LHCN-M2 (cell line): Measurements from ENCODE around the gene CBLIF. TPM values are rescaled to one million over a fixed set of nuclear protein-coding genes. Genes with fewer than 3 reads are reported as not detected.
"Not testable (repeated sequence)": the region's sequence is repeated elsewhere in the genome, so short reads cannot be mapped to it uniquely, and the experiment has no call there.

ENCODE experiments used
- DNase-seq: peaks from one replicate; pipeline ENCODE4 v3.0.0-alpha.2; 2012; ENCODE audit warnings: low read depth
- total RNA-seq: library from RNA; depleted of rRNA; stranded (reverse); fragments of >200 nt; gene quantifications from 2 replicates; pipeline ENCODE4 v1.2.3, GENCODE V29; 2014

CBLIF gene
- total RNA-seq, 1 experiment from 2014 or later: not detected

- DNase-seq: no peak
These were observed 2.3 kb upstream of the CBLIF start for GRCh38 chr11:59847626-59848025.

DNA sequence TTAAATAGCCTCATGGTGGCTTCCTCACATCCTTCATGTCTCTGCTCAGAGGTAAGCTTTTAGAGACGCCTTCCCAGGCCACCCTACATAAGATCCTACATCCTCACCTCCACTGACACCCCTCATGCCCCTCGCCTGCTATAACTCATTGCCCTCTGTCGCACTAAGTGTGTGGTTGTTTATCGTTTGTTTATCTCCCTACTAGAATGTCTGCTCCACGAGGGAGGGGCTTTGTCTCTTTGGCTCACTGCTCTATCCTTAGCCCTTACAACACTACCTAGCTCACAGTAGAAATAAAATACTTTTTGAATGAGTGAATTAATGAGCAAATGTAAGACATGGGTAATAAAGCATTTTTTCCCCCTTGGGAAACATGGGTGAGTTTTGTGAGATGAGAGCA, 1.3 kb upstream of the CBLIF start:
- no peak for DNase-seq

DNA sequence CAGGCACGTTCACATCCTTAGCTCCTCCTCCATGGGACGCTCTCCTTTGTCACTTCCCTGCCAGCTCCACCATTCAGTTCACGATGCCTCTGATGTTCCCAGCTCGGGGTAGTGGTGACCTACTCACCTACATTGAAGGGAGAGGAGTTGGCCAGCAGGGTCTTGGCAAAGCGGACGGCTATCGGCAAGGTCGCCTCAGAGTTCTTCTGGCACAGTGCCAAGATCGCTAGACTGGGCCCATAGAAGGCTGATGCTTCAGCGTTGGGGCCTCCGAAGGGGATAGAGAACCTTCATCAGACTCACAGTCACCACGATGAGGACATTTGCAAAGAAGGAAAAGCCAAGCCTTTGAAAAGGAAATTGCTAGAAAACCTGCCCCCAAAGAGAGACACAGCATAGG, 3.0 kb downstream of the CBLIF start:
- DNase-seq: no peak

DNA sequence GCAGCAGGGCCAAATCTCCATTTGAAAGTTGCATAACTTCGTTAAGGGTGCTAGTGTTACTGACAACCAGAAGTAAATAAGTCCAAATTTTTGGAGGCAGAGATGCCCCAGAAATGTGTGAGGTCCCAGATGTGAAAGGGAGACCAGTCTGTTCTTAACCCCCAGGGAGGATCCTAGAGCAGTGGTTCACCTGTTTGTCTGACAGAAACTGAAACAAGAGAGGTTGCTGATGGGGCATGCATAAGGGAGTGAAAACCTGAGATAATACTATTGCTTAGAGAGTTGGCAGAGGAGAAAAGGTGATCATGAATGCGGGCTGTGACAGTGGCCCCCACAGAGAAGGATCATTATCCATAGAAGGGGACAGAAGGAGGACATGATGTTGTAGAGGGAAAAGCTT, 3.8 kb downstream of the CBLIF start:
- no peak for DNase-seq

DNA sequence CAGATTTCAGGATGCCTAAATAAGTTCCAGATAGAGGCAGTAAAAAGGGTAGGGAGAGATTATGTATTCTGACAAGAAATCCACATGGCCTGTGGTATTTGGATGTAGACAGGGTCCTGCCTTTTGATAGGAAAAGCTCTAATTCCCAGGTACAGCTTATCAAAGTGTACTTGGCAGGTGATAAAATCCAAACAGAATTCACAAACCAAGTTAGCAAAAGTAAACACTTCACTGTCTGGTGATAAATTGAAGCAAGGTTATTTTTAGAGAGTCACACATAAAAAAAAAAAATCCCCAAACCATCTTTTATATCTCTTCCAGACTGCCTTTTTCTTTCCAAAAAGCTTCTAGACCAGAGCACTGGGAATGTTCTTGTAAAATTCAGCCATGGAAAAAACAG, 5.7 kb downstream of the CBLIF start:
- DNase-seq: no peak

DNA sequence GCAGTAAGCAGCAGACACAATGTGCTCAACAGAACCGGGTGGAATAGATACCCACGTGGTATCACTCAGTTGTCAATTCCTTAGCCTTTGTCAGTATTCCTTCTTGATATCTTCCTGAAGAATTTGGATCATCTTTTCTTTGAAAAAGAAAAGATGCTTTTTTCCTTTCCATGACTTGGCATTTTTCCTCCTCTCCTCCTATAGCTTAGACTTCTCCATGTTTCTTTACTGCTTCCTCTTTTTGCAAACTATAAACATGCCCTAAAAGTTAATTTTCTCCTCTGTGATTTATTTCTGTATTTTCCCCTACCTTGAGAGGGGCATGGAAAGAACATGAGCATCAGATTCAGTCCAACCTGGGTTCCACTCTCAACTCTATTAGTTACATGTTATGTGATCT, 11.7 kb downstream of the CBLIF start:
- no peak for DNase-seq

DNA sequence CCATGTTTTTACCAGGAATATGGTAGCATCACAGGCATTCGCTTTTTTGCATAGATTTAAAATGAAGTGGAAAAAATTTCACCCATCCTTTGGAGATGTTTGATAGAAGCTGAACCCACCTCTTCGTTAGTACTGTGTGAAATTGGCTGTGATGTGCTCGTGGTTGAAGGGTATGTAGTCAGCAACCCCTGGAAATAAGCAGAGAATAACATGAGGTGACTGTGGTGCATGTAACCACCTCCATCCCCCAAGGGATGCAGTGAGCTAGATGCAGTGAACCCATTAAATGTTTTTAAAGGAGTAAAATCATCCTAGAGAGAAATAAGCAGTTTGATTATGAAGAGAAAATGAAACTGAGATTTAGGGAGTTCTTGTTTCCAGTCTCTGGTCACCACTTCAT, 15.9 kb downstream of the CBLIF start:
- DNase-seq: no peak

DNA sequence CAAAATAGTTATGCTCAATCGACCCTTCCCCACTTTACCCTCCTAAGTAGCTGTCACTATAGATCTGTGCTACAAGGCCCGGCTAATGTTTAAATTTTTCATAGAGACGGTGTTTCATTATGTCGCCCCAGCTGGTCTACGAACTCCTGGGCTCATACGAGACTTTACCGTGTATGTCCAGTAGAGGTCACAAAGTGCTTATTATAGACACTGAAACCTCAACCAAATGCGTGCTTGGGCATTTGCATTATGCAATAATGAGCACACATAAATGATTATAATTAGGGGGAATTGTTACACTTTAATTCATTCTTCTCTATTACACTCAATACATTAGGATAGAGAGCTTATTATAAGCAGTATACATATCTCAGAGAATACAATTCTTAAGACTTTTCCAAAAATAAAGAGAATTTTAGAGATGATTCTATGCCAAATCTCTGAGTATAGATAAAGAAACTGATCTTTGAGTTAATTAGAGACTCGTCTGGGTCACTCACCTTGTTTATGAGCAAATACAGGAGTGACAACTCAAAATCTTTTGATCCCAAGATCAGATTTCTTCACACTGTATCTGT, 22.2 kb downstream of the CBLIF start:
- DNase-seq: peak; percentile 57

DNA sequence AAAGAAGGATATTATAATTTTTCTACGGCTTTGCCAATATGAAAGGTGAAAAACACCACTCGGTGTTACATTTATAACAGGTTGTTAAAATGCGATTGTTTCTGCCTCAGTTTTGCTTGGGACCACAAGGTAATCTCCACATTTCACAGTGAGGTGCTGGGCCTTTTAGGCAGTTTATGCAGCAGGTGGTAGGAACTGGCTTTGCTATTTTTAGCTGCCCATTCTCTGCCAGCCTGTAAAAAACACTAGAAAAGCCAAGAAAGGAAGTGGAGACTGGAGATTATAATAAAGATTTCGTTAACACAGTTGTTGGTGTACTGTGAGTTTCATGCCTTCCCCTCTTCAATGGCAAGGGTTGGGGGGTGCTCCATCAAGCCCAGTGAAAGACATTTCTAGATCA, 26.7 kb downstream of the CBLIF start:
- DNase-seq: no peak

DNA sequence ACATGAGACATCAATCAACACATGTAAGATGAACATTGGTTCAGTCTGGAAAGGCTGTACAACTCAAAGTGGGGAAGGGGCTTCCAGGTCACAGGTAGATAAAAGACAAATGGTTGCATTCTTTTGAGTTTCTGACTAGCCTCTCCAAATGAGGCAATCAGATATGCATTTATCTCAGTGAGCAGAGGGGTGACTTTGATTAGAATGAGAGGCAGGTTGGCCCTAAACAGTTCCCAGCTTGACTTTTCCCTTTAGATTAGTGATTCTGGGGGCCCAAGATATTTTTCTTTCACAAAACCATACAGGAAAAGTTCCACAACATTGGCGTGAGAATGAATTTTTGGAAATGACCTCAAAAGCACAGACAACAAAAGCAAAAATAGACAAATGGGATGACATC, 28.9 kb downstream of the CBLIF start:
- not testable (repeated sequence) for DNase-seq

DNA sequence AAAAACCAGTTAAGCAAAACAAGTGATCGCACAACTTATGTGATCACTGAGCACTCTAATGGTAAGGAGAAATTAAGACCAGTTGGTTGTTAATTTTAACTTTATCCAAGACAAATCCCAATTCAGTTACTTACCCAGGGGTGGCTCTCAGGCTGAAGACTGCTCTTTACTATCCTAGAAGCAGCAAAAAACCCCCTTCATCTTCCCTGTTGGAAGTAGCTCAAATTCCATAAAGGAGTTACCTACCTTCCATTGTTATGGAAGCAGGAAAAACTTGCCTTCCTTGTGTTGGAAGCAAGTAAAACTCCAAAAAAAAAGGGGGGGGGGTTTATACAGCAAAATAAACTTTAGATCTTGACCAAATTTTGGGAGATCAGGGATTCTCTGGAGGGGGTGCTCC, 29.5 kb downstream of the CBLIF start:
- no peak for DNase-seq

DNA sequence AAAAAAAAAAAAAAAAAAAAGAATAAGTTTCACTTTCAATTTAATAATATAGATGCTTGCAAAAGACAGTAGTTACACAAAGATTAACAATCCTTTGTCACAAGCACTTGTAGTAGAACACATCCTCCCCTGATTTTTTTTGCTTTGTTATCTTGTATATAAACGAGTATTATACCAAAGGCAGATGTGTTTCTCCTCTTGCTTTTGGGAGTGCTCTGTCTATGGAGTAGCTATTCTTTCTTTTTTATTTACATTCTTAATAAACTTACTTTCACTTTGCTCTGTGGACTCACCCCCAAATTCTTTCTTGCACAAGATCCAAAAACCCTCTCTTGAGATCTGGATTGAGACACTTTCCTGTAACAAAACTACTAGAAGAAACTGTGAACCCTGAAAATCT, 31.3 kb downstream of the CBLIF start:
- no peak for DNase-seq

DNA sequence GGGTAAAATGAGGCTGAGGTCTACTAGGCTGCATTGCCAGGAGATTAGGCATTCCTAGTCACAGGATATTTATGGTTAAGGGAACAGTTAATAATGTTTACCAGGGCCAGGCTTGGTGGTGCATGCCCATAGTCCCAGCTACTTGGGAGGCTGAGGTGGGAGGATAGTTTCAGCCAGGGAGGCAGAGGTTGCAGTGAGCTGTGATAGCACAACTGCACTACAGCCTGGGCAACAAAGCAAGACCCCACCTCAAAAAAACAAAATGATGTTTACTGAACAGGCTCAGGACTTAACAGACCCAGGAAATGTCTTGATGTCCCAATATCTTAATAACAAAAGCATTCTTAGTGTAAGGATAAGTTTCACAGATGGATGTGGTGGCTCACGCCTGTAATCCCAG, 31.9 kb downstream of the CBLIF start:
- no peak for DNase-seq

DNA sequence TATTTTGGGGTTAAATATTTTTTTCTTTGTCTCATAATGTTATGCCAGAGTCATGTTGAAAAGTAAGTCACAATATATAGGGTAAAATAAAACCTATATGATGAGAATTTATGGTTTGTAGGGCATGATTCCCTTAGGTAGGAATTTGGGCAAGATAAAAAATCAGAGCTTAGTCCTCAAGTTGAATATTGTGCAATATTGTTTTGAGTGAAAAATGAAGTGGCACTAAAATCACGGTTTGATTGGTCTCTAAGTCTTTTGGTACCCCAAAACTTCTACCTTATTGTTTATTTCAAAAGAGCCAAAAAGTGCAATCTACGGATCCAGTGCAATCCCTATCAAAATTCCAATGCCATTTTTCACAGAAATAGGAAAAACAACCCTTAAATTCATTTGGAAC, 33.1 kb downstream of the CBLIF start:
- no peak for DNase-seq

GRCh38 chr11:59810911-59811259, 34.4 kb downstream of the CBLIF start:
- DNase-seq: no peak

- DNase-seq: peak; percentile 82
These were observed 34.9 kb downstream of the CBLIF start, which contains the start of gene MRPL16 for GRCh38 chr11:59810189-59810910. Gene MRPL16 (minus strand): TSS chr11:59810778. CDS start chr11:59810658, 120 bp downstream.

GRCh38 chr11:59807047-59807610, 38.2 kb downstream of the CBLIF start:
- no peak for DNase-seq

GRCh38 chr11:59804061-59804460, 41.2 kb downstream of the CBLIF start:
- DNase-seq: no peak

GRCh38 chr11:59802639-59803176, 42.6 kb downstream of the CBLIF start:
- DNase-seq: peak; percentile 41

DNA sequence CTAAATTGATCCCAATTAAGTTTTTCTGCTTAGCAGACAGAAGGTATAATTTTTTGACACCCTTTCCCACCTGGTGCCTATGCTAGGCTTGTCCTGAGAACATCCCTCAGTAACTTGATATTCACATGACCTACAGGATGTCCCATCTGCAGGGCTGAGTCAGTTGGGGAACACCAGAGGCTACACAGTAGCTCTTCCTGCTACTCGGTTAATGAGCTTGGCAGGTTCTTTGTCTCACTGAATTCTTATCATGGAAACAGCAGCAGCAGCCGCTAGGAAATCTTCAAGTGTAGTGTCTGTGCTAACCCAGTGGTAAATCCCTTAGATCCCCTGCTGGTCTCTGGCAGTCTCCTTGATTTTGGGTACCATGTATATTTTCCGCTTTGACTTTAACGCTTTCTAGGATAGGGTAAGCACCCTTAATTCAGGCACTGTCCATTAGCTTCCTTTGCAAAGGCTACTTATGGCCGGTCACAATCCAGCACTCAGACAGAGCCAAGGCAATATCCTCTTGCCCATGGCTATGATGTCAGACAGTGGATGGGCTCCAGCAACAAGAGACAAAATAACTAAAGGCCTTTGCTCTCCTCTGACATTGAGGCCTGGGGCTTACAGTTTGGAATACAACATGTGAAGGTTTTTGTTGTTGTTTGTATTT, 43.2 kb downstream of the CBLIF start:
- DNase-seq: peak; percentile 29

GRCh38 chr11:59801160-59801706, 44.1 kb downstream of the CBLIF start:
- no peak for DNase-seq

DNA sequence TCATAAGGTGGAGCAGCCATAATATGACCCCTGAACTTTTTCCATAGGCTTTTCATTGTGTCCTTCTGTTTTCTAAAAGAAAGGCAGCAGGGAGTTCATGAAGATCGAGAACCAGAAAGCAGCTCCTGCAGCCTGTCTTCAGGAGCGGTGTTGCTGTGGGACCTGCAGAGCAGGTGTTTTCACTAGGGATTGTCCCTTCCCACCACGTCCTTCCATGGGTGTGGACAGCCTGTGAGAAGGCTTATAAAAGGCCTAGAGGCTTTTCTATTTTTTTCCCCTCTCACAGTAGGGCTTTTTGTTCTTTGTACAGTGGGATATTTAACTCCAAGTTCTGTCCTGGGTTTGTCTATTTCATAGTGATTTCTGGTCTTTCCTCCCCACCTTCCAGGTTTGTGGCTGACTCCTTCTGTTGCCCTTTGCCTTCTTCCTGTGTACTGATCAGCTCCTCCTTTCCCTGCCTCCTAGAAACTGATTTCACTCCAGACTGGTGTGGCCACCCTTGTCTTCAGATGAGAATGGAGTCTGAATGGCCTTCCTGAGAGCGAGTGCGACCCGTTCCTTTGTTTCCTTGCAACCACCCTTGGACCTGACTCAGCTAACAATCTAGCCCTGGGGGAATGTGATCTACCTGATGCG, 44.8 kb downstream of the CBLIF start:
- DNase-seq: no peak
